Astrocyte (in vitro differentiated cells and primary cell): ENCODE results near the gene BTBD8. TPM values are rescaled to one million over a fixed set of nuclear protein-coding genes. Genes with fewer than 3 reads are reported as not detected.

Experiments
- DNase-seq: peaks from one replicate; pipeline ENCODE4 v3.0.0-alpha.2; 2010; ENCODE audit warnings: low read depth
- FAIRE-seq: peaks from 2 replicates; lab custom pipeline; 2011; peaks lifted over from hg19 to GRCh38; lab: Jason Lieb, UNC
- H2AFZ ChIP-seq: 2 replicates; pipeline ENCODE4 v1.6.0; 2012; ENCODE audit warnings: low read depth, low read length, inconsistent platforms
- H3K27ac ChIP-seq: 2 replicates; pipeline ENCODE4 v1.5.1; 2011; ENCODE audit warnings: low read depth, low read length, inconsistent platforms
- H3K27me3 ChIP-seq: 2 replicates; pipeline ENCODE4 v1.6.0; 2011; ENCODE audit warnings: low read length, inconsistent platforms; ENCODE audit not compliant: insufficient read depth
- H3K36me3 ChIP-seq: 2 replicates; pipeline ENCODE4 v1.5.1; 2011; ENCODE audit warnings: low read length, inconsistent platforms; ENCODE audit not compliant: insufficient read depth
- H3K4me1 ChIP-seq: 2 replicates; pipeline ENCODE4 v1.5.1; 2011; ENCODE audit warnings: low read length, inconsistent platforms; ENCODE audit not compliant: insufficient read depth
- H3K4me2 ChIP-seq: 2 replicates; pipeline ENCODE4 v1.6.0; 2012; ENCODE audit warnings: low read length, inconsistent platforms
- H3K4me3 ChIP-seq: 2 replicates; pipeline ENCODE4 v1.5.1; 2011; ENCODE audit warnings: low read depth, mild to moderate bottlenecking, low read length, inconsistent platforms; ENCODE audit not compliant: insufficient read depth
- H3K79me2 ChIP-seq: 2 replicates; pipeline ENCODE4 v1.6.0; 2012; ENCODE audit warnings: mild to moderate bottlenecking, low read length, inconsistent platforms; ENCODE audit not compliant: insufficient read depth
- H3K9ac ChIP-seq: 2 replicates; pipeline ENCODE4 v1.6.0; 2012; ENCODE audit warnings: mild to moderate bottlenecking, low read length, inconsistent platforms
- H3K9me3 ChIP-seq: 2 replicates; pipeline ENCODE4 v1.5.1; 2012; ENCODE audit warnings: low read depth, mild to moderate bottlenecking, low read length, inconsistent platforms; ENCODE audit not compliant: insufficient read depth
- H4K20me1 ChIP-seq: 2 replicates; pipeline ENCODE4 v1.6.0; 2012; ENCODE audit warnings: low read length, inconsistent platforms; ENCODE audit not compliant: insufficient read depth
- H3K27ac Mint-ChIP-seq: one replicate; pipeline ENCODE4 v1.8.0; 2021; ENCODE audit warnings: mild to moderate bottlenecking, mixed read lengths; ENCODE audit not compliant: unreplicated experiment
- H3K27me3 Mint-ChIP-seq: one replicate; pipeline ENCODE4 v1.8.0; 2021; ENCODE audit warnings: low read depth, mixed read lengths; ENCODE audit not compliant: unreplicated experiment
- H3K36me3 Mint-ChIP-seq: one replicate; pipeline ENCODE4 v1.8.0; 2021; ENCODE audit warnings: low read depth, mixed read lengths; ENCODE audit not compliant: unreplicated experiment
- H3K4me1 Mint-ChIP-seq: one replicate; pipeline ENCODE4 v1.8.0; 2021; ENCODE audit warnings: low read depth, mixed read lengths; ENCODE audit not compliant: unreplicated experiment
- H3K4me3 Mint-ChIP-seq: one replicate; pipeline ENCODE4 v1.8.0; 2021; ENCODE audit warnings: mild to moderate bottlenecking, moderate library complexity, mixed read lengths; ENCODE audit not compliant: unreplicated experiment
- H3K9me3 Mint-ChIP-seq: one replicate; pipeline ENCODE4 v1.8.0; 2021; ENCODE audit warnings: mild to moderate bottlenecking, mixed read lengths; ENCODE audit not compliant: unreplicated experiment
- EZH2 ChIP-seq: IDR thresholded peaks from 2 replicates; pipeline ENCODE4 v1.6.1; 2012; ENCODE audit warnings: mild to moderate bottlenecking, low read length, inconsistent platforms; ENCODE audit not compliant: insufficient read depth
- total RNA-seq: library from RNA; stranded (reverse); gene quantifications from 2 replicates; pipeline ENCODE4 v1.2.1, GENCODE V29; 2021
- TF ChIP-seq, protein P1 (sequence below): IDR thresholded peaks from 2 replicates; pipeline ENCODE4 v1.5.1; 2011; ENCODE audit warnings: low read depth, mild to moderate bottlenecking, inconsistent platforms, low read length, moderate library complexity; ENCODE audit not compliant: insufficient read depth

The BTBD8 gene
- total RNA-seq, 1 donor from 2014 or later, result 1.8 TPM

DNA sequence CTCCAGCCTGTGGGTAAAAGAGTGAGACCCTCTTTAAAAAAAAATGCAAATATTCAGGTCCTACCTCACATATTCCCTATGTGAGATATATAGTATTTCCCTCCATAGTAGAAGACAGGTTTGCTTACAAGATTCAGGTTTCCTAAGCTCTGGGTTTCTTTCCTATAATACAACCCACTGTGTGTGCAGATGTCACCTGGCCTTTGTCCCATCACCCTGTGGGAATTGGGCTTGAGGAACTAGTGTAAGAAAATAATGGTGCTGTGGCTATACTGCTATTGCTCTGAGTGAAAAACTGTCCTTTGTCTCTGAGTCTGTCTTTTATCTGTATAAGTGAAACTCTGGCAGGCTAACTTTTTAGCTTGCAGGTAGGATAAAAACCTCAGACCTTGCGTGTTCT is 150.6 kb downstream of the BTBD8 start:
- H3K36me3 ChIP-seq, result no peaks in the 10 kb centered on the region
- Mint-ChIP-seq H3K9me3 (no peaks in the 10 kb centered on the region), H3K36me3 (no peaks in the 10 kb centered on the region), H3K4me1 (no peaks in the 10 kb centered on the region), H3K27ac (no peak overlapping the region), H3K27me3 (peaks cover 5% of the 10 kb centered on the region), H3K4me3 (no peak overlapping the region)
- H3K9me3 ChIP-seq, result no peaks in the 10 kb centered on the region
- H4K20me1 ChIP-seq, result no peaks in the 10 kb centered on the region
- TF ChIP-seq, protein P1, sequence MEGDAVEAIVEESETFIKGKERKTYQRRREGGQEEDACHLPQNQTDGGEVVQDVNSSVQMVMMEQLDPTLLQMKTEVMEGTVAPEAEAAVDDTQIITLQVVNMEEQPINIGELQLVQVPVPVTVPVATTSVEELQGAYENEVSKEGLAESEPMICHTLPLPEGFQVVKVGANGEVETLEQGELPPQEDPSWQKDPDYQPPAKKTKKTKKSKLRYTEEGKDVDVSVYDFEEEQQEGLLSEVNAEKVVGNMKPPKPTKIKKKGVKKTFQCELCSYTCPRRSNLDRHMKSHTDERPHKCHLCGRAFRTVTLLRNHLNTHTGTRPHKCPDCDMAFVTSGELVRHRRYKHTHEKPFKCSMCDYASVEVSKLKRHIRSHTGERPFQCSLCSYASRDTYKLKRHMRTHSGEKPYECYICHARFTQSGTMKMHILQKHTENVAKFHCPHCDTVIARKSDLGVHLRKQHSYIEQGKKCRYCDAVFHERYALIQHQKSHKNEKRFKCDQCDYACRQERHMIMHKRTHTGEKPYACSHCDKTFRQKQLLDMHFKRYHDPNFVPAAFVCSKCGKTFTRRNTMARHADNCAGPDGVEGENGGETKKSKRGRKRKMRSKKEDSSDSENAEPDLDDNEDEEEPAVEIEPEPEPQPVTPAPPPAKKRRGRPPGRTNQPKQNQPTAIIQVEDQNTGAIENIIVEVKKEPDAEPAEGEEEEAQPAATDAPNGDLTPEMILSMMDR, result no peak
- TF ChIP-seq EZH2, result no peak
- H3K9ac ChIP-seq, result no peak overlapping the region
- FAIRE-seq (no peak), DNase-seq (no peak)
- no peaks in the 10 kb centered on the region for H3K27me3 ChIP-seq
- no peak overlapping the region for H3K27ac ChIP-seq
- H3K4me1 ChIP-seq, result no peaks in the 10 kb centered on the region
- no peak overlapping the region for H3K4me3 ChIP-seq
- H2AFZ ChIP-seq, result no peak overlapping the region
- H3K79me2 ChIP-seq, result no peaks in the 10 kb centered on the region
- no peak overlapping the region for H3K4me2 ChIP-seq

Other genes starting within 250 kb of the BTBD8 start
- 1.0 and 2.5 TPM in 2 replicates for gene TGFBR3, start 194.2 kb upstream of the BTBD8 start, total RNA-seq
- not detected in 2 replicates for gene BRDT, start 130.9 kb upstream of the BTBD8 start, total RNA-seq
- 1.7 and 2.8 TPM in 2 replicates for gene EPHX4, start 50.4 kb upstream of the BTBD8 start, total RNA-seq
- gene SETSIP, start 4.9 kb upstream of the BTBD8 start, total RNA-seq, result not detected in 2 replicates
- gene C1orf146, start 137.6 kb downstream of the BTBD8 start, total RNA-seq, result not detected in 2 replicates
- gene GLMN, start 218.6 kb downstream of the BTBD8 start, total RNA-seq, result 13.3 and 13.5 TPM in 2 replicates
- 23.0 and 23.7 TPM in 2 replicates for gene RPAP2, start 218.7 kb downstream of the BTBD8 start, total RNA-seq